ENCODE data around the gene DRAM1. TPM values are rescaled to one million over a fixed set of nuclear protein-coding genes. Genes with fewer than 3 reads are reported as not detected.

The DRAM1 gene
- total and polyA plus RNA-seq, 10 of the 15 experiments (the other 5 are each of a cell fraction or from before 2014, with no cell fraction given), result 22.4 to 91.5 (median 41.4) TPM

- FAIRE-seq, result no peak
- CTCF ChIA-PET, result interaction anchor here (0.9 to 6.3 kb wide), 2 partner anchors 13 to 438 kb away, joined by 3 to 47 read pairs; no protein-coding TSS in a partner anchor
- no TSS peak for BruUV-seq (replicated peaks)
Observed at GRCh38 chr12:101852998-101853397, 24.4 kb upstream of the DRAM1 start.

More at GRCh38 chr12:101852998-101853397, 24.4 kb upstream of the DRAM1 start:
- H4K20me1 ChIP-seq (ENCODE audit: control insufficient read depth, insufficient read depth), result no peaks in the 10 kb centered on the region
- H3K4me1 ChIP-seq (ENCODE audit: control insufficient read depth, insufficient read depth, low read length), result peaks cover 45% of the 10 kb centered on the region
- H3K9ac ChIP-seq (ENCODE audit: control insufficient read depth, insufficient read depth, low read length), result no peak overlapping the region
- H3K79me2 ChIP-seq (ENCODE audit: control insufficient read depth, insufficient read depth, low read length), result no peaks in the 10 kb centered on the region
- in situ Hi-C loops (cut with MboI), result no loop called here
- TF ChIP-seq TCF12 (IDR thresholded peaks at IDR 0.05; ENCODE audit: low read depth, low read length), result no peak
- no peak for TF ChIP-seq IKZF1 (conservative IDR thresholded peaks at IDR 0.05)
- no peak for TF ChIP-seq MLLT1 (IDR thresholded peaks at IDR 0.05)
- no peak for TF ChIP-seq ZNF687 (IDR thresholded peaks at IDR 0.05)
- no peak for TF ChIP-seq SPI1 (IDR thresholded peaks at IDR 0.05; ENCODE audit: borderline replicate concordance, insufficient read depth, low read depth, low read length)
- TF ChIP-seq SMAD1 (IDR thresholded peaks at IDR 0.05; ENCODE audit: low read depth, partially characterized antibody), result no peak
- intact Hi-C loops (cut with micrococcal nuclease; ENCODE audit: unreplicated experiment), result no loop called here
- ChIA-PET POLR2A (interaction anchor here (0.6 to 0.7 kb wide), 3 partner anchors 29 to 404 kb away, joined by 3 to 6 read pairs (median 3); no protein-coding TSS in a partner anchor), RAD21 (ENCODE audit: unreplicated experiment) (interaction anchor here (0.6 to 1.1 kb wide), 2 partner anchors 15 to 27 kb away, joined by 3 read pairs; no protein-coding TSS in a partner anchor), SMC1A (ENCODE audit: uncharacterized antibody, unreplicated experiment) (interaction anchor here (1.4 to 2.1 kb wide), 2 partner anchors 13 to 38 kb away, joined by 5 to 7 read pairs; no protein-coding TSS in a partner anchor)
- no peaks in the 10 kb centered on the region for H3K27me3 ChIP-seq (replicated peaks in 1 of 2; ENCODE audit: control insufficient read depth in 2 of 2, insufficient read depth in 2 of 2, low read length in 1 of 2)
- H3K9me3 ChIP-seq (replicated peaks; ENCODE audit: control insufficient read depth, insufficient read depth, low read length), result peaks cover 10% of the 10 kb centered on the region
- no peak for DNase-seq (ENCODE audit: low read depth, low spot score)
- no peak overlapping the region for H3K4me2 ChIP-seq (ENCODE audit: control insufficient read depth, insufficient read depth)
- H3K4me3 ChIP-seq, result no peak overlapping the region
- H3K27ac ChIP-seq (ENCODE audit: control insufficient read depth, insufficient read depth), result no peak overlapping the region
- ATAC-seq, result no peak
- no peak overlapping the region for H2AFZ ChIP-seq (ENCODE audit: control insufficient read depth, low read depth, low read length)
- H3K36me3 ChIP-seq (ENCODE audit: control insufficient read depth in 2 of 2, insufficient read depth in 2 of 2, low read length in 1 of 2), result no peaks in the 10 kb centered on the region
